ENCODE results near the gene ABCA13.
"Not testable (repeated sequence)": the region's sequence is repeated elsewhere in the genome, so short reads cannot be mapped to it uniquely, and the experiment has no call there.

ABCA13 gene

GRCh38 chr7:48171202-48171601, at the start of gene ABCA13:
TSS of gene ABCA13 (plus strand) at chr7:48171458. CDS start at chr7:48171484, 26 bp downstream.
- DNase-seq (ENCODE audit: low read depth in 3 of 3) = no peak

GRCh38 chr7:48126037-48126436, 45.2 kb upstream of the ABCA13 start:
- no peak for DNase-seq (ENCODE audit: low read depth in 3 of 3)

GRCh38 chr7:48130658-48131108, 40.6 kb upstream of the ABCA13 start:
- no peak for DNase-seq (ENCODE audit: low read depth in 3 of 3)

- DNase-seq (ENCODE audit: low read depth in 3 of 3) = no peak
These were observed 38.5 kb upstream of the ABCA13 start for GRCh38 chr7:48132792-48133191.

- DNase-seq (ENCODE audit: low read depth in 3 of 3) = no peak
These were observed 31.8 kb upstream of the ABCA13 start for GRCh38 chr7:48139459-48139858.

- DNase-seq (ENCODE audit: low read depth in 3 of 3) = no peak
These were observed 31.1 kb upstream of the ABCA13 start for GRCh38 chr7:48140001-48140681.

GRCh38 chr7:48141521-48141920, 29.7 kb upstream of the ABCA13 start:
- no peak for DNase-seq (ENCODE audit: low read depth in 3 of 3)

- DNase-seq (ENCODE audit: low read depth in 3 of 3) = no peak
These were observed 26.9 kb upstream of the ABCA13 start for GRCh38 chr7:48144291-48144768.

GRCh38 chr7:48147078-48147591, 24.1 kb upstream of the ABCA13 start:
- DNase-seq (ENCODE audit: low read depth in 3 of 3) = no peak

GRCh38 chr7:48147690-48148089, 23.6 kb upstream of the ABCA13 start:
- DNase-seq (ENCODE audit: low read depth in 3 of 3) = not testable (repeated sequence)

GRCh38 chr7:48148311-48148710, 22.9 kb upstream of the ABCA13 start:
- no peak for DNase-seq (ENCODE audit: low read depth in 3 of 3)

- no peak for DNase-seq (ENCODE audit: low read depth in 3 of 3)
These were observed 22.2 kb upstream of the ABCA13 start for GRCh38 chr7:48149058-48149457.

GRCh38 chr7:48150086-48150485, 21.2 kb upstream of the ABCA13 start:
- no peak for DNase-seq (ENCODE audit: low read depth in 3 of 3)

- DNase-seq (ENCODE audit: low read depth in 3 of 3) = peak in 1 of 3 experiments; percentile 9
These were observed 16.4 kb upstream of the ABCA13 start for GRCh38 chr7:48154792-48155413.

GRCh38 chr7:48158404-48158803, 12.9 kb upstream of the ABCA13 start:
- DNase-seq (ENCODE audit: low read depth in 3 of 3) = no peak

- no peak for DNase-seq (ENCODE audit: low read depth in 3 of 3)
These were observed 9.7 kb upstream of the ABCA13 start for GRCh38 chr7:48161407-48162125.

- DNase-seq (ENCODE audit: low read depth in 3 of 3) = no peak
These were observed 6.1 kb upstream of the ABCA13 start for GRCh38 chr7:48165157-48165556.

GRCh38 chr7:48168159-48168558, 3.1 kb upstream of the ABCA13 start:
- no peak for DNase-seq (ENCODE audit: low read depth in 3 of 3)

GRCh38 chr7:48170506-48170905, 752 bp upstream of the ABCA13 start:
- no peak for DNase-seq (ENCODE audit: low read depth in 3 of 3)

GRCh38 chr7:48173313-48173712, 2.1 kb downstream of the ABCA13 start:
- no peak for DNase-seq (ENCODE audit: low read depth in 3 of 3)

GRCh38 chr7:48173756-48174382, 2.6 kb downstream of the ABCA13 start:
- no peak for DNase-seq (ENCODE audit: low read depth in 3 of 3)

GRCh38 chr7:48175019-48175418, 3.8 kb downstream of the ABCA13 start:
- no peak for DNase-seq (ENCODE audit: low read depth in 3 of 3)

Measured in stimulated activated CD4-positive, alpha-beta T cell treated with anti-CD3 and anti-CD28 coated beads, TNF-alpha, amount 100 ng/mL, for 4 hours (primary cell).